ENCODE results near the gene KLHL17.

The KLHL17 gene

GRCh38 chr1:931380-932172 is 28.8 kb upstream of the KLHL17 start:
- no peak for DNase-seq (ENCODE audit: low read depth, low spot score)

GRCh38 chr1:932173-932510 is 28.2 kb upstream of the KLHL17 start:
- H3K4me3 ChIP-seq = no peak overlapping the region
- H3K9ac ChIP-seq (ENCODE audit: insufficient read length) = no peak overlapping the region
- no peak for DNase-seq (ENCODE audit: low read depth, low spot score)
- no peaks in the 10 kb centered on the region for H3K9me3 ChIP-seq (ENCODE audit: low read depth, low read length)
- peaks cover 9% of the 10 kb centered on the region; the same call in 1 of the 2 replicates for H3K36me3 ChIP-seq (ENCODE audit: insufficient read depth, low read length)
- TF ChIP-seq POLR2AphosphoS5 (IDR thresholded peaks at IDR 0.05; ENCODE audit: borderline replicate concordance, low read depth, low read length) (peak; percentile 9; the same call in 1 of the 2 replicates), EZH2 (IDR thresholded peaks at IDR 0.05) (no peak)
- H3K27ac ChIP-seq = peak overlapping the region; percentile 58

More at GRCh38 chr1:931380-932172, 28.8 kb upstream of the KLHL17 start:
- TF ChIP-seq FOXP2 (optimal IDR thresholded peaks at IDR 0.05; ENCODE audit: control extremely low read depth, extremely low read length, insufficient read depth) (no peak), EZH2 (IDR thresholded peaks at IDR 0.05) (no peak), POLR2AphosphoS5 (IDR thresholded peaks at IDR 0.05; ENCODE audit: borderline replicate concordance, low read depth, low read length) (peak; percentile 20)
- H3K4me3 ChIP-seq = no peak overlapping the region
- peak overlapping the region; percentile 58 for H3K27ac ChIP-seq
- H3K9me3 ChIP-seq (ENCODE audit: low read depth, low read length) = no peaks in the 10 kb centered on the region
- H3K36me3 ChIP-seq (ENCODE audit: insufficient read depth, low read length) = peaks cover 12% of the 10 kb centered on the region; the same call in 1 of the 2 replicates
- no peak overlapping the region for H3K9ac ChIP-seq (ENCODE audit: insufficient read length)

GRCh38 chr1:932776-933602 is 27.4 kb upstream of the KLHL17 start:
- peak overlapping the region; percentile 58; the same call in 1 of the 2 replicates for H3K27ac ChIP-seq
- H3K9ac ChIP-seq (ENCODE audit: insufficient read length) = no peak overlapping the region
- no peaks in the 10 kb centered on the region for H3K9me3 ChIP-seq (ENCODE audit: low read depth, low read length)
- TF ChIP-seq FOXP2 (optimal IDR thresholded peaks at IDR 0.05; ENCODE audit: control extremely low read depth, extremely low read length, insufficient read depth) (no peak), POLR2AphosphoS5 (IDR thresholded peaks at IDR 0.05; ENCODE audit: borderline replicate concordance, low read depth, low read length) (no peak; the same call in 1 of the 2 replicates), EZH2 (IDR thresholded peaks at IDR 0.05) (no peak)
- DNase-seq (ENCODE audit: low read depth, low spot score) = no peak
- H3K36me3 ChIP-seq (ENCODE audit: insufficient read depth, low read length) = peaks cover 9% of the 10 kb centered on the region; the same call in 1 of the 2 replicates
- peak overlapping the region; percentile 28; the same call in 1 of the 2 replicates for H3K4me3 ChIP-seq

- DNase-seq (ENCODE audit: low read depth, low spot score) = no peak
- Histone ChIP-seq H3K4me3 (peak overlapping the region; percentile 28; the same call in 1 of the 2 replicates), H3K9ac (ENCODE audit: insufficient read length) (no peak overlapping the region), H3K36me3 (ENCODE audit: insufficient read depth, low read length) (peaks cover 9% of the 10 kb centered on the region; the same call in 1 of the 2 replicates), H3K9me3 (ENCODE audit: low read depth, low read length) (no peaks in the 10 kb centered on the region), H3K27ac (peak overlapping the region; percentile 38; the same call in 1 of the 2 replicates)
- TF ChIP-seq POLR2AphosphoS5 (IDR thresholded peaks at IDR 0.05; ENCODE audit: borderline replicate concordance, low read depth, low read length) (no peak), EZH2 (IDR thresholded peaks at IDR 0.05) (no peak), FOXP2 (optimal IDR thresholded peaks at IDR 0.05; ENCODE audit: control extremely low read depth, extremely low read length, insufficient read depth) (no peak)
Measured at GRCh38 chr1:933603-933940, 26.8 kb upstream of the KLHL17 start.

- TF ChIP-seq FOXP2 (optimal IDR thresholded peaks at IDR 0.05; ENCODE audit: control extremely low read depth, extremely low read length, insufficient read depth) (no peak), EZH2 (IDR thresholded peaks at IDR 0.05) (no peak), POLR2AphosphoS5 (IDR thresholded peaks at IDR 0.05; ENCODE audit: borderline replicate concordance, low read depth, low read length) (no peak; the same call in 1 of the 2 replicates)
- DNase-seq (ENCODE audit: low read depth, low spot score) = no peak
- H3K36me3 ChIP-seq (ENCODE audit: insufficient read depth, low read length) = peaks cover 6% of the 10 kb centered on the region; the same call in 1 of the 2 replicates
- no peak overlapping the region for H3K9ac ChIP-seq (ENCODE audit: insufficient read length)
- peak overlapping the region; percentile 66 for H3K4me3 ChIP-seq
- no peaks in the 10 kb centered on the region for H3K9me3 ChIP-seq (ENCODE audit: low read depth, low read length)
- peak overlapping the region; percentile 76 for H3K27ac ChIP-seq
Measured at GRCh38 chr1:934991-935750, 25.2 kb upstream of the KLHL17 start.

- DNase-seq (ENCODE audit: low read depth, low spot score) = no peak
- Histone ChIP-seq H3K4me3 (peak overlapping the region; percentile 66), H3K9ac (ENCODE audit: insufficient read length) (no peak overlapping the region), H3K9me3 (ENCODE audit: low read depth, low read length) (no peaks in the 10 kb centered on the region), H3K36me3 (ENCODE audit: insufficient read depth, low read length) (peaks cover under 1% of the 10 kb centered on the region; the same call in 1 of the 2 replicates), H3K27ac (peak overlapping the region; percentile 76)
- no peak for TF ChIP-seq EZH2 (IDR thresholded peaks at IDR 0.05)
- TF ChIP-seq FOXP2 (optimal IDR thresholded peaks at IDR 0.05; ENCODE audit: control extremely low read depth, extremely low read length, insufficient read depth) = no peak
- peak; percentile 66 for TF ChIP-seq POLR2AphosphoS5 (IDR thresholded peaks at IDR 0.05; ENCODE audit: borderline replicate concordance, low read depth, low read length)
Measured at GRCh38 chr1:935751-936231, 24.6 kb upstream of the KLHL17 start.

GRCh38 chr1:936348-937264 is 23.8 kb upstream of the KLHL17 start:
- TF ChIP-seq POLR2AphosphoS5 (IDR thresholded peaks at IDR 0.05; ENCODE audit: borderline replicate concordance, low read depth, low read length) (0 out of 2 replicates have a peak, but pooled peaks have one; percentile 2), FOXP2 (optimal IDR thresholded peaks at IDR 0.05; ENCODE audit: control extremely low read depth, extremely low read length, insufficient read depth) (no peak)

More at GRCh38 chr1:936348-937264, 23.8 kb upstream of the KLHL17 start:
- H3K9ac ChIP-seq (ENCODE audit: insufficient read length) = no peak overlapping the region
- peak overlapping the region; percentile 66 for H3K4me3 ChIP-seq
- no peaks in the 10 kb centered on the region for H3K9me3 ChIP-seq (ENCODE audit: low read depth, low read length)
- H3K36me3 ChIP-seq (ENCODE audit: insufficient read depth, low read length) = no peaks in the 10 kb centered on the region; the same call in 1 of the 2 replicates
- H3K27ac ChIP-seq = peak overlapping the region; percentile 76
- DNase-seq (ENCODE audit: low read depth, low spot score) = no peak
